Epithelial cell of alveolus of lung (primary cell): Measurements from ENCODE around the gene GPBP1. TPM values are rescaled to one million over a fixed set of nuclear protein-coding genes. Genes with fewer than 3 reads are reported as not detected.

Experiments used
- total RNA-seq: library from RNA; depleted of rRNA; stranded (reverse); fragments of >200 nt; gene quantifications from 2 replicates; pipeline ENCODE4 v1.2.1, GENCODE V29; 2015

The GPBP1 gene
- 34.8 and 56.5 TPM in 2 replicates for total RNA-seq

GRCh38 chr5:57173319-57174127, at the start of gene GPBP1:
Gene GPBP1 (plus strand): TSS chr5:57174059. CDS start chr5:57214131, 40,072 bp downstream.

Other genes with a start within 250 kb of the GPBP1 start
- gene MIER3, start 221.9 kb upstream of the GPBP1 start, total RNA-seq, result 11.8 and 43.6 TPM in 2 replicates